ENCODE data around the gene PNKD. TPM values are rescaled to one million over a fixed set of nuclear protein-coding genes. Genes with fewer than 3 reads are reported as not detected.
A peak's percentile ranks its signal among the peaks of the same experiment; 100 is the strongest.

The PNKD gene
- total RNA-seq, 1 donor from 2014 or later: 13.5 TPM

DNA sequence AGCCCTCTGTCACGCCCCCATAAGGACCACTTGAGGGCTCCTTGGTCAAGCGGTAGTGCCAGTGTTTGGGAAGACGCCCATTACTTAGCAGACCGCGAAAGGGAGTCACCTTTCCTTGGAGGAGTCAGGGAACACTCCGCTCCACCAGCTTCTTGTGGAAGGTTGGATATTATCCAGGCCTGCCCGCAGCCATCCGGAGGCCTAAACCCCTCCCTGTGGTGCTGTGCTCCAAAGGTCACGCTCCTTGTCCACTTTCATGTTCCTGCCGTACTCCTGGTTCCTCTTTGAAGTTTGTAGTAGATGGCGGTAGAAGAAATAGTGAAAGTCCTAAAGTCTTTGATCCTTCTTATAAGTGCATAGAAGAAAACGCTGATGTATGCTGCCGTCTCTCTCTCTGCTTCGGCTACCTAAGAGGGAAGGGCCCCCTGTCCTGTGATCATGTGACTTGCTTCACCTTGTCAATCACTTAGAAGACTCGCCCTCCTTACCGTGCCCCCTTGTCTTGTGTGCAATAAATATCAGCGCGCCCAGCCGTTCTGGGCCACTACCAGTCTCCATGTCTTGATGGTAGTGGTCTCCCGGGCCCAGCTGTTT lies 84.6 kb downstream of the PNKD start:
- no peak overlapping the region for H3K27ac ChIP-seq
- H3K9ac ChIP-seq: no peak overlapping the region

DNA sequence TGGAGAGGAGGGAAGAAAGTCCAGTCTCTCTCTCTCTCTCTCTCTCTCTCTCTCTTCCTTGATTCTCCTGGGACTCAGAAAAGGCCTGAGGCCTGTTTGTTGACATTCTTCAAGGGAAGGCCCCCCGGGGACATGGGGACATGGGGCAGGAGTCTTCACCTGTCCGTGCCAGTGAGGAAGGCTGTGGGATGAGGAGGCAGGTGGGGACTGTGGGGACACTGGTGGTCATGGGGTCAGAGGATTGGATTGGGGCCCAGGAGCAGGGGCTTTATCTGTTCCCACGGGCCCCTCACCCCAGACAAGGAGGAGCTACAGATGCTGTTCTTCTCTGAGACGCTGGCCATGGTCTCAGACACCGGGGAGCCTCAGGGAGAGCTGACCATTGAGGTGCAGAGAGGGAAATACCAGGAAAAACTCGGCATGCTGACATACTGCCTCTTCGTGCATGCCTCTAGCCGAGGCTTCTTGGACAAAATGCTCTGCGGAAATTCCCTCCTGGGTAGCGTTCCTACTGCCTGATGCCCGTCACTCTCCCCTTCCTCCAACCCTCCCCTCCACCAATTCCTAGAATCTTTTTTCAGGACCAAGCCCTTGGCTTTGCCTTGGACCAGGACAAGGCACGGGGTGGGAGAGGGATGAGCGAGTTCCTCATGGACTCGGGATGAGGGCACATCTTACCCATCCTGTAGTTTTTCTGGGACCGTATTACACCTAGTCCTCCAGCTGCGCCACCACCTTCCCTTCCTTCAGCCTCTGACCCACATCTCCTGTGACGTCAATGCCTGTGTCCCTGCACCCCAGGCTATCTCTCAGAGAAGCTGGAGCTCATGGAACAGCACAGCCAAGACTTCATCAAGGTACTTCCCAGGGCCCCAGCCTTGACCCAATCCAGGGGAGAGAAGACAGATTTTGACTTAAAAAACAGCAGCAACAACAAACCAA lies 87.2 kb downstream of the PNKD start:
- peak overlapping the region; percentile 49 for H3K27ac ChIP-seq
- Mint-ChIP-seq H3K27me3 (ENCODE audit: insufficient read depth, low read depth) (peaks cover 18% of the 10 kb centered on the region), H3K9me3 (peaks cover 13% of the 10 kb centered on the region), H3K36me3 (no peaks in the 10 kb centered on the region), H3K4me1 (peaks cover 35% of the 10 kb centered on the region), H3K4me3 (peak overlapping the region; percentile 74), H3K27ac (peak overlapping the region; percentile 85)
- H3K9me3 ChIP-seq (ENCODE audit: low read depth): no peaks in the 10 kb centered on the region
- TF ChIP-seq, protein P1, sequence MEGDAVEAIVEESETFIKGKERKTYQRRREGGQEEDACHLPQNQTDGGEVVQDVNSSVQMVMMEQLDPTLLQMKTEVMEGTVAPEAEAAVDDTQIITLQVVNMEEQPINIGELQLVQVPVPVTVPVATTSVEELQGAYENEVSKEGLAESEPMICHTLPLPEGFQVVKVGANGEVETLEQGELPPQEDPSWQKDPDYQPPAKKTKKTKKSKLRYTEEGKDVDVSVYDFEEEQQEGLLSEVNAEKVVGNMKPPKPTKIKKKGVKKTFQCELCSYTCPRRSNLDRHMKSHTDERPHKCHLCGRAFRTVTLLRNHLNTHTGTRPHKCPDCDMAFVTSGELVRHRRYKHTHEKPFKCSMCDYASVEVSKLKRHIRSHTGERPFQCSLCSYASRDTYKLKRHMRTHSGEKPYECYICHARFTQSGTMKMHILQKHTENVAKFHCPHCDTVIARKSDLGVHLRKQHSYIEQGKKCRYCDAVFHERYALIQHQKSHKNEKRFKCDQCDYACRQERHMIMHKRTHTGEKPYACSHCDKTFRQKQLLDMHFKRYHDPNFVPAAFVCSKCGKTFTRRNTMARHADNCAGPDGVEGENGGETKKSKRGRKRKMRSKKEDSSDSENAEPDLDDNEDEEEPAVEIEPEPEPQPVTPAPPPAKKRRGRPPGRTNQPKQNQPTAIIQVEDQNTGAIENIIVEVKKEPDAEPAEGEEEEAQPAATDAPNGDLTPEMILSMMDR (IDR thresholded peaks at IDR 0.05): no peak
- TF ChIP-seq EZH2phosphoT487 (IDR thresholded peaks at IDR 0.05) (no peak), EZH2 (IDR thresholded peaks at IDR 0.05) (no peak)
- no peak overlapping the region for H3K9ac ChIP-seq
- H3K27me3 ChIP-seq: no peaks in the 10 kb centered on the region
- peaks cover 10% of the 10 kb centered on the region for H3K4me1 ChIP-seq
- no peaks in the 10 kb centered on the region for H3K36me3 ChIP-seq
- H3K79me2 ChIP-seq (ENCODE audit: low read depth): no peaks in the 10 kb centered on the region
- no peak for DNase-seq (ENCODE audit: low spot score)
- peak overlapping the region; percentile 34 for H3K4me3 ChIP-seq
- H2AFZ ChIP-seq (replicated peaks): peak overlapping the region; percentile 57
- H3K4me2 ChIP-seq: peak overlapping the region; percentile 73
- peaks cover 28% of the 10 kb centered on the region for H3F3A ChIP-seq (ENCODE audit: low read depth)
- H4K20me1 ChIP-seq (ENCODE audit: low read depth): no peaks in the 10 kb centered on the region

More for the DNA sequence above, 84.6 kb downstream of the PNKD start:
- Histone ChIP-seq H3K27me3 (no peaks in the 10 kb centered on the region), H3K4me3 (no peak overlapping the region), H3K4me1 (peaks cover 10% of the 10 kb centered on the region), H3K9me3 (ENCODE audit: low read depth) (no peaks in the 10 kb centered on the region), H3K4me2 (no peak overlapping the region), H2AFZ (replicated peaks) (no peak overlapping the region), H3K36me3 (no peaks in the 10 kb centered on the region), H4K20me1 (ENCODE audit: low read depth) (no peaks in the 10 kb centered on the region), H3F3A (ENCODE audit: low read depth) (peaks cover 21% of the 10 kb centered on the region), H3K79me2 (ENCODE audit: low read depth) (no peaks in the 10 kb centered on the region)
- H3K4me3 Mint-ChIP-seq: no peak overlapping the region
- DNase-seq (ENCODE audit: low spot score): no peak
- peaks cover 13% of the 10 kb centered on the region for H3K27me3 Mint-ChIP-seq (ENCODE audit: insufficient read depth, low read depth)
- peaks cover 21% of the 10 kb centered on the region for H3K9me3 Mint-ChIP-seq
- no peak overlapping the region for H3K27ac Mint-ChIP-seq
- no peaks in the 10 kb centered on the region for H3K36me3 Mint-ChIP-seq
- peaks cover 25% of the 10 kb centered on the region for H3K4me1 Mint-ChIP-seq
- TF ChIP-seq EZH2phosphoT487 (IDR thresholded peaks at IDR 0.05): no peak

DNA sequence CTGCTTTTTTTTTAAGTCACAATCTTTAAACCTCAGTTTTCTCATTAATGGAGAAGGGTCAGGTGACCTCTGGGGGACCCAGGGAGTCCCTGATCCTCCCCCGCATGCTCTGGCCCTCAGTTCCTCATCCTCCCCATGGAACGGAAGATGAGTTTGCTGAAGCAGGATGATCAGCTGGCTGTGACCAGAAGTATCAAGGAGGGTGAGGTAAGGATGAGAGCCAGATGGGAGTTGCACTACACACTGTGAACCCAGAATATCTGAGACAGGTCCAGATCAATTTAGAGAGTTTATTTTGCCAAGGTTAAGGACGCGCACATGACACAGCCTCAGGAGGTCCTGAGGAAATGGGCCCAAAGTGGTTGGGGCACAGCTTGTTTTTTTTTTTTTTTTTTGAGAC lies 90.1 kb downstream of the PNKD start:
- Histone ChIP-seq H4K20me1 (ENCODE audit: low read depth) (no peaks in the 10 kb centered on the region), H3F3A (ENCODE audit: low read depth) (peaks cover 28% of the 10 kb centered on the region), H3K27me3 (no peaks in the 10 kb centered on the region), H3K79me2 (ENCODE audit: low read depth) (no peaks in the 10 kb centered on the region), H3K4me2 (no peak overlapping the region), H3K36me3 (no peaks in the 10 kb centered on the region), H3K9ac (no peak overlapping the region), H3K4me1 (peaks cover 10% of the 10 kb centered on the region), H3K27ac (no peak overlapping the region), H2AFZ (replicated peaks) (no peak overlapping the region), H3K4me3 (no peak overlapping the region), H3K9me3 (ENCODE audit: low read depth) (no peaks in the 10 kb centered on the region)
- Mint-ChIP-seq H3K9me3 (peaks cover 2% of the 10 kb centered on the region), H3K4me1 (peaks cover 35% of the 10 kb centered on the region), H3K27me3 (ENCODE audit: insufficient read depth, low read depth) (peaks cover 30% of the 10 kb centered on the region), H3K36me3 (no peaks in the 10 kb centered on the region), H3K27ac (no peak overlapping the region), H3K4me3 (peak overlapping the region; percentile 34)
- TF ChIP-seq EZH2 (IDR thresholded peaks at IDR 0.05): no peak
- no peak for DNase-seq (ENCODE audit: low spot score)

DNA sequence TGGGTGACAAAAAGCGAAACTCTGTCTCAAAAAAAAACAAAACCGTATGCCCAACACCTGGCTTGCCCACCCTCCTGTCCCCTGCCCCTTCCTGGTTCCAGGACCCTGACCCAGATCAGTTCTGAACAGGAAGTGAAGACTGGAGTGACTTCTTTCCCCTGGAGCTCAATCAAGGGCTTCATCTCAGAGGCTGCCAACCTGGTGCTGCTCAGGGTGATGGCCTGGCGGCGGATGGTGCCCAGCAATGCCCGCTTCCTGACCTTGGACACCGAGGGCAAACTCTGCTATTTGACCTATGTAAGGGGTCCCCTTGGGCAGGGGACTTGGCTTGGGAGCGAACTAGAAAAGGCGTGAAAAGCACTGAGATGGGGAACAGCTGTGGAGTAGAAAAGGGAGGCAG lies 92.3 kb downstream of the PNKD start:
- Mint-ChIP-seq H3K27ac (no peak overlapping the region), H3K4me3 (no peak overlapping the region)
- no peak overlapping the region for H3K4me3 ChIP-seq

More for the DNA sequence above, 92.3 kb downstream of the PNKD start:
- Histone ChIP-seq H3K27ac (no peak overlapping the region), H4K20me1 (ENCODE audit: low read depth) (no peaks in the 10 kb centered on the region), H3K4me1 (peaks cover 6% of the 10 kb centered on the region), H3F3A (ENCODE audit: low read depth) (peaks cover 26% of the 10 kb centered on the region), H3K79me2 (ENCODE audit: low read depth) (no peaks in the 10 kb centered on the region), H3K9ac (no peak overlapping the region), H3K9me3 (ENCODE audit: low read depth) (no peaks in the 10 kb centered on the region), H2AFZ (replicated peaks) (no peak overlapping the region), H3K4me2 (no peak overlapping the region), H3K27me3 (no peaks in the 10 kb centered on the region), H3K36me3 (no peaks in the 10 kb centered on the region)
- TF ChIP-seq EZH2 (IDR thresholded peaks at IDR 0.05): no peak
- TF ChIP-seq, protein P1 (IDR thresholded peaks at IDR 0.05): no peak
- no peak for TF ChIP-seq EZH2phosphoT487 (IDR thresholded peaks at IDR 0.05)
- Mint-ChIP-seq H3K9me3 (peaks cover 2% of the 10 kb centered on the region), H3K36me3 (no peaks in the 10 kb centered on the region), H3K4me1 (peaks cover 22% of the 10 kb centered on the region), H3K27me3 (ENCODE audit: insufficient read depth, low read depth) (peaks cover 32% of the 10 kb centered on the region)
- DNase-seq (ENCODE audit: low spot score): no peak

Measured in neural progenitor cell (in vitro differentiated cells).